Measurements from ENCODE around the gene UTF1.

Gene UTF1

DNA sequence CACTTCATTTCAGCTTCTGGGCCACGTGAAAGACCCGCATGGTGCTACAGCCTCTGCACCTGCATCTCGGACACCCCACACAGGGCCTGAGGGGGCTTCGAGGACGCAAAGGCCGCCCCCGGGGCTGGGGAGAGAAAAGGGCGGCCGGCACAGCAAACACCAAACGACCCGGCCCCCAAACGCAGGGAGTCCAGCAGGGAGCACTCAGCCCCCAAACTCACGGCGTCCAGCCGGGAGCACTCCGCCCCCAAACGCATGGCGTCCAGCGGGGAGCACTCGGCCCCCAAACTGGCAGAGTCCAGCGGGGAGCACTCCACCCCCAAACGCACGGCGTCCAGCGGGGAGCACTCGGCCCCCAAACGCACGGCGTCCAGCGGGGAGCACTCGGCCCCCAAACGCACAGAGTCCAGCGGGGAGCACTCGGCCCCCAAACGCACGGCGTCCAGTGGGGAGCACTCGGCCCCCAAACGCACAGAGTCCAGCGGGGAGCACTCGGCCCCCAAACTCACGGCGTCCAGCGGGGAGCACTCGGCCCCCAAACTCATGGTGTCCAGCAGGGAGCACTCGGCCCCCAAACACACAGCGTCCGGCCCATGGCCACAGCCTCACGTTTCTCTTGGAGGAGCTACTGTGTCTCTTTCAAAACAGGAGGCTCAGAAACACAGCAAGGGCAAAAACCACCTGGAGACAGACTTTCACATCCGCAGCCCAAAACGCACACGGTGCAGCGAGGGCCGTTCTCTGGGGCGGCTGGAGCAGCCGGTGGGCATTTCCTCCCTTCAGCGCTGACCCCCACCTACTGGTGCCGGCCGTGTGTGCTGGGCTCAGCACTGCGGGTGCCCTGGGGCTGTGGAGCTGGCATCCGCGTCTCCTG is 27.0 kb upstream of the UTF1 start:
- Histone ChIP-seq H3K9ac (ENCODE audit: low read depth in 1 of 2, low read length in 2 of 2) (no peak overlapping the region), H3K4me1 (ENCODE audit: control insufficient read depth in 2 of 2, insufficient read depth in 2 of 2, low read length in 2 of 2) (no peaks in the 10 kb centered on the region), H3K27ac (ENCODE audit: low read depth in 2 of 2, low read length in 2 of 2) (no peak overlapping the region), H3K9me3 (ENCODE audit: control insufficient read depth in 2 of 2, low read length in 2 of 2) (no peaks in the 10 kb centered on the region), H3K36me3 (ENCODE audit: control insufficient read depth in 2 of 2, insufficient read depth in 2 of 2, low read length in 2 of 2) (no peaks in the 10 kb centered on the region), H3K4me3 (ENCODE audit: low read length in 2 of 2) (no peak overlapping the region), H3K27me3 (ENCODE audit: control insufficient read depth in 2 of 2, insufficient read depth in 2 of 2, low read length in 2 of 2) (no peaks in the 10 kb centered on the region)

- Histone ChIP-seq H3K36me3 (ENCODE audit: control insufficient read depth in 2 of 2, insufficient read depth in 2 of 2, low read length in 2 of 2) (no peaks in the 10 kb centered on the region), H3K27ac (ENCODE audit: low read depth in 2 of 2, low read length in 2 of 2) (no peak overlapping the region), H3K4me3 (ENCODE audit: low read length in 2 of 2) (no peak overlapping the region), H3K4me1 (ENCODE audit: control insufficient read depth in 2 of 2, insufficient read depth in 2 of 2, low read length in 2 of 2) (no peaks in the 10 kb centered on the region), H3K27me3 (ENCODE audit: control insufficient read depth in 2 of 2, insufficient read depth in 2 of 2, low read length in 2 of 2) (no peaks in the 10 kb centered on the region), H3K9ac (ENCODE audit: low read depth in 1 of 2, low read length in 2 of 2) (no peak overlapping the region), H3K9me3 (ENCODE audit: control insufficient read depth in 2 of 2, low read length in 2 of 2) (no peaks in the 10 kb centered on the region)
Observed at GRCh38 chr10:133203652-133204195, 26.3 kb upstream of the UTF1 start.

DNA sequence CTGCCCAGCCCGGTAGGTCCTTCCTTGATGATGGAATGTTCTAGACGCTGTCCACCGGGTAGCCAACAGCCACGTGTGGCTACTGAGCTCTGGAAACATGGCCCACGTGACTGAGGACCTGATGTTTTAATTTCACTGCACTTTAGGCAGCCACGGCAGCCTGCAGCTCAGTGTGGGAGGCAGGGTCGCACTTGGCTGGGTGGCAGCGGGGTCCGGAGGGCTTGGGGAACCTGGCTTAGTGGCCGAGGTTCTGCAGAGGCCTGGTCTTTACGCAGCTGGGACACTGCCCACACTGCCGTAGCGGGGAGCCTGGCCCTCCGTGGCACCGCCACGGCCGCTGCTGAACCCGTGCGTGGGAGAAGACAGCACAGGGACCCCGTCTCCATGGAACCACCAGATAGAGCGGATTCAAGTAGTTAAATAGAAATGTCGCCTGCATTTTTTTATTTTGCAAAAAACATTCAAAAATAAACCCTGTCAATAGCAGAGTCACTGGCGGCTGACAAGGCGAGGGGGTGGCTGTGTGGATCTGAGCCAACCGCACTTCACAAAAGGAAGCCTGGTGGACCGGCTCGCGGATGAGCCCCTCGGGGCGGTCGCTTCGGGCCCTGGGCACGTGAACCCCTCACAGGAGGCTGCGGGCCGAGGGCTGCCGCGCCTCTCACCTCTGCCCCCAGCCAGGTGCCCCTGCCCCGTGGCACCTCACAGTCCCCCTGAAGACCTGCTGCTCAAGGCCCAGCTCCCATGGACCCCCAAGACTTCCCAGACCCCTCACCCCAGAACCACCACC is 25.6 kb upstream of the UTF1 start:
- Histone ChIP-seq H3K36me3 (ENCODE audit: control insufficient read depth in 2 of 2, insufficient read depth in 2 of 2, low read length in 2 of 2) (no peaks in the 10 kb centered on the region), H3K9ac (ENCODE audit: low read depth in 1 of 2, low read length in 2 of 2) (no peak overlapping the region), H3K27me3 (ENCODE audit: control insufficient read depth in 2 of 2, insufficient read depth in 2 of 2, low read length in 2 of 2) (no peaks in the 10 kb centered on the region), H3K4me1 (ENCODE audit: control insufficient read depth in 2 of 2, insufficient read depth in 2 of 2, low read length in 2 of 2) (no peaks in the 10 kb centered on the region), H3K4me3 (ENCODE audit: low read length in 2 of 2) (no peak overlapping the region), H3K27ac (ENCODE audit: low read depth in 2 of 2, low read length in 2 of 2) (no peak overlapping the region), H3K9me3 (ENCODE audit: control insufficient read depth in 2 of 2, low read length in 2 of 2) (no peaks in the 10 kb centered on the region)

- Histone ChIP-seq H3K9ac (ENCODE audit: low read depth in 1 of 2, low read length in 2 of 2) (no peak overlapping the region), H3K4me1 (ENCODE audit: control insufficient read depth in 2 of 2, insufficient read depth in 2 of 2, low read length in 2 of 2) (no peaks in the 10 kb centered on the region), H3K27me3 (ENCODE audit: control insufficient read depth in 2 of 2, insufficient read depth in 2 of 2, low read length in 2 of 2) (no peaks in the 10 kb centered on the region), H3K36me3 (ENCODE audit: control insufficient read depth in 2 of 2, insufficient read depth in 2 of 2, low read length in 2 of 2) (no peaks in the 10 kb centered on the region), H3K9me3 (ENCODE audit: control insufficient read depth in 2 of 2, low read length in 2 of 2) (no peaks in the 10 kb centered on the region), H3K27ac (ENCODE audit: low read depth in 2 of 2, low read length in 2 of 2) (no peak overlapping the region), H3K4me3 (ENCODE audit: low read length in 2 of 2) (no peak overlapping the region)
Observed at GRCh38 chr10:133205146-133205545, 24.9 kb upstream of the UTF1 start.

- Histone ChIP-seq H3K4me3 (ENCODE audit: low read length in 2 of 2) (no peak overlapping the region), H3K9ac (ENCODE audit: low read depth in 1 of 2, low read length in 2 of 2) (no peak overlapping the region), H3K9me3 (ENCODE audit: control insufficient read depth in 2 of 2, low read length in 2 of 2) (no peaks in the 10 kb centered on the region), H3K4me1 (ENCODE audit: control insufficient read depth in 2 of 2, insufficient read depth in 2 of 2, low read length in 2 of 2) (no peaks in the 10 kb centered on the region), H3K36me3 (ENCODE audit: control insufficient read depth in 2 of 2, insufficient read depth in 2 of 2, low read length in 2 of 2) (no peaks in the 10 kb centered on the region), H3K27ac (ENCODE audit: low read depth in 2 of 2, low read length in 2 of 2) (no peak overlapping the region), H3K27me3 (ENCODE audit: control insufficient read depth in 2 of 2, insufficient read depth in 2 of 2, low read length in 2 of 2) (no peaks in the 10 kb centered on the region)
Observed at GRCh38 chr10:133206356-133207040, 23.5 kb upstream of the UTF1 start.

DNA sequence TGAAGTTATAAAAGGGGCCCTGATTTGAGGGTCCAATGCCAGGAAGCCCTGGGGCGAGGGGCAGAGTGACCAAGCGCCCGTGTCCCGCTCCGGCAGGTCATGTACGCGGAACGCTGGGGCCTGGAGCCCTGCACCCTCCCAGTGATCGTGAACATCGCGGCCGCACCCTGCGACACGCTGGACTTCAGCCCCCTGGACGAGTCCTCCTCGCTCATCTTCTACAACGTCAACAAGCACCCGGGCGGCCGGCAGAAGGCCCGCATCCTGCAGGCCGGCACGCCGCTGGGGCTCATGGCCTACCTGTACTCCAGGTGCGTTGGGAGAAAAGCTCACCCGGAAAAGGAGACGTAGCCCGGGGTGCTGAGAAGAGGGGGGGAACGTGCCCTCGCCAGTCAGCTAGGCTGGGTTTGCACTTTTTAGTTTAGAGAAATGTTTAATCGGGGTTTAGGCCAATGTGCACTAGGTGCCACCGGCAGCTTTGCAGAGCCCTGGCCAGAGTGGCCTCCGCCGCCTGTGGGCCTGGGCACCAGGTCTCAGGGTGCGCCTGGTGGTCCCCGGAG is 22.9 kb upstream of the UTF1 start:
- H3K9me3 ChIP-seq (ENCODE audit: control insufficient read depth in 2 of 2, low read length in 2 of 2): no peaks in the 10 kb centered on the region
- no peak overlapping the region for H3K9ac ChIP-seq (ENCODE audit: low read depth in 1 of 2, low read length in 2 of 2)
- no peaks in the 10 kb centered on the region for H3K36me3 ChIP-seq (ENCODE audit: control insufficient read depth in 2 of 2, insufficient read depth in 2 of 2, low read length in 2 of 2)
- no peak overlapping the region for H3K27ac ChIP-seq (ENCODE audit: low read depth in 2 of 2, low read length in 2 of 2)
- no peaks in the 10 kb centered on the region for H3K4me1 ChIP-seq (ENCODE audit: control insufficient read depth in 2 of 2, insufficient read depth in 2 of 2, low read length in 2 of 2)
- H3K4me3 ChIP-seq (ENCODE audit: low read length in 2 of 2): no peak overlapping the region
- no peaks in the 10 kb centered on the region for H3K27me3 ChIP-seq (ENCODE audit: control insufficient read depth in 2 of 2, insufficient read depth in 2 of 2, low read length in 2 of 2)

- no peak overlapping the region for H3K4me3 ChIP-seq (ENCODE audit: low read length in 2 of 2)
- no peak overlapping the region for H3K27ac ChIP-seq (ENCODE audit: low read depth in 2 of 2, low read length in 2 of 2)
- H3K27me3 ChIP-seq (ENCODE audit: control insufficient read depth in 2 of 2, insufficient read depth in 2 of 2, low read length in 2 of 2): no peaks in the 10 kb centered on the region
- no peak overlapping the region for H3K9ac ChIP-seq (ENCODE audit: low read depth in 1 of 2, low read length in 2 of 2)
- no peaks in the 10 kb centered on the region for H3K4me1 ChIP-seq (ENCODE audit: control insufficient read depth in 2 of 2, insufficient read depth in 2 of 2, low read length in 2 of 2)
- no peaks in the 10 kb centered on the region for H3K36me3 ChIP-seq (ENCODE audit: control insufficient read depth in 2 of 2, insufficient read depth in 2 of 2, low read length in 2 of 2)
- H3K9me3 ChIP-seq (ENCODE audit: control insufficient read depth in 2 of 2, low read length in 2 of 2): no peaks in the 10 kb centered on the region
Observed at GRCh38 chr10:133207627-133208026, 22.4 kb upstream of the UTF1 start.

DNA sequence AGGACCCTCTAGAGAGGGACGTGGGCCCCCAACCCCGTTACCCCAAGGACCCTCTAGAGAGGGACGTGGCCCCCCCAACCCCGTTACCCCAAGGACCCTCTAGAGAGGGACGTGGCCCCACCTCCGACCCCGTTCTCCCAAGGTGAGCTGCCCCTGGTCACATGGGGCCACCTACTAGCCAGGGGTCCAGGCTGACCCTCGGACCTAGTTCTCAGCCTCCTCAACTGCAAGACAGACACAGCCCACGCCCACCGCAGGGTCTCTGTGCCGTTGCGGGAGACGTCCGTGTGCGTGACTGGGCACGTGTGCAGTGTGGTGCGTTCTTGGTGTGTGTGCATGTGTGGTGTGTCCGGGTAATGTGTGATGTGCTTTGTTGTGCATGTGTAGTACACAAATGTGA is 21.6 kb upstream of the UTF1 start:
- no peaks in the 10 kb centered on the region for H3K9me3 ChIP-seq (ENCODE audit: control insufficient read depth in 2 of 2, low read length in 2 of 2)
- H3K4me3 ChIP-seq (ENCODE audit: low read length in 2 of 2): no peak overlapping the region
- H3K9ac ChIP-seq (ENCODE audit: low read depth in 1 of 2, low read length in 2 of 2): no peak overlapping the region
- no peaks in the 10 kb centered on the region for H3K36me3 ChIP-seq (ENCODE audit: control insufficient read depth in 2 of 2, insufficient read depth in 2 of 2, low read length in 2 of 2)
- no peak overlapping the region for H3K27ac ChIP-seq (ENCODE audit: low read depth in 2 of 2, low read length in 2 of 2)
- H3K4me1 ChIP-seq (ENCODE audit: control insufficient read depth in 2 of 2, insufficient read depth in 2 of 2, low read length in 2 of 2): no peaks in the 10 kb centered on the region
- no peaks in the 10 kb centered on the region for H3K27me3 ChIP-seq (ENCODE audit: control insufficient read depth in 2 of 2, insufficient read depth in 2 of 2, low read length in 2 of 2)

DNA sequence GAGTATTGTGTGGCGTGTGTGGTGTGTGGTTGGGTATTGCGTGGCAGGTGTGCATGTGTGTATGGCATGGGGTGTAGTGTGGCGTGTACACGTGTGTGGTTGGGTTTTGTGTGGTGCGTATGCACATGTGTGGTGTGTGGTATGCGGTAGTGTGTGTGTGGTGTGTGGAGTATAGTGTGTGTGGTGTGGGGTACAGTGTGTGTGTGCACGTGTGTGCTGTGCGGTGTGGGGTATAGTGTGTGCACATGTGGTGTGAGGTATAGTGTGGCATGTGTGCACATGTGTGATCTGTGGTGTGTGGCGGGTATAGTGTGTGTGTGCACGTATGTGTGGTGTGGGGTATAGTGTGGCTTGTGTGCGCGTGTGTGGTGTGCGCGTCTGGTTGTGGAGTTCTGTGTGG is 20.9 kb upstream of the UTF1 start:
- H3K27me3 ChIP-seq (ENCODE audit: control insufficient read depth in 2 of 2, insufficient read depth in 2 of 2, low read length in 2 of 2): no peaks in the 10 kb centered on the region
- H3K9ac ChIP-seq (ENCODE audit: low read depth in 1 of 2, low read length in 2 of 2): no peak overlapping the region
- no peak overlapping the region for H3K27ac ChIP-seq (ENCODE audit: low read depth in 2 of 2, low read length in 2 of 2)
- no peaks in the 10 kb centered on the region for H3K36me3 ChIP-seq (ENCODE audit: control insufficient read depth in 2 of 2, insufficient read depth in 2 of 2, low read length in 2 of 2)
- no peaks in the 10 kb centered on the region for H3K4me1 ChIP-seq (ENCODE audit: control insufficient read depth in 2 of 2, insufficient read depth in 2 of 2, low read length in 2 of 2)
- no peaks in the 10 kb centered on the region for H3K9me3 ChIP-seq (ENCODE audit: control insufficient read depth in 2 of 2, low read length in 2 of 2)
- H3K4me3 ChIP-seq (ENCODE audit: low read length in 2 of 2): no peak overlapping the region

Data from mucosa of rectum (tissue), 2 donors.